Measurements from ENCODE around the gene CSNK2A2.

- TF ChIP-seq CTCF (IDR thresholded peaks at IDR 0.05; ENCODE audit: control extremely low read depth in 1 of 3, insufficient read depth in 1 of 3, low read depth in 1 of 3, low read length in 3 of 3) (no peak), RNF2 (IDR thresholded peaks at IDR 0.05; ENCODE audit: borderline replicate concordance, low read depth, low read length, missing control alignments, poor library complexity, severe bottlenecking) (no peak), CREB1 (IDR thresholded peaks at IDR 0.05) (no peak), CEBPB (IDR thresholded peaks at IDR 0.05; ENCODE audit: low read depth, low read length) (no peak), POLR2A (IDR thresholded peaks at IDR 0.05; ENCODE audit: control extremely low read depth in 1 of 2, low read depth in 2 of 2, low read length in 2 of 2) (no peak), TAF1 (IDR thresholded peaks at IDR 0.05; ENCODE audit: low read depth, low read length) (no peak), EP300 (IDR thresholded peaks at IDR 0.05; ENCODE audit: borderline replicate concordance in 1 of 2, low read depth in 2 of 2, low read length in 2 of 2) (no peak), EZH2 (IDR thresholded peaks at IDR 0.05; ENCODE audit: low read depth, low read length, severe bottlenecking) (no peak), RAD21 (IDR thresholded peaks at IDR 0.05 in 1 of 2, conservative IDR thresholded peaks at IDR 0.05 in 1 of 2; ENCODE audit: low read depth in 2 of 2, low read length in 2 of 2) (no peak), RXRA (IDR thresholded peaks at IDR 0.05; ENCODE audit: insufficient read depth, low read depth, low read length) (no peak), JUN (IDR thresholded peaks at IDR 0.05; ENCODE audit: low read depth, low read length) (no peak), ZNF274 (IDR thresholded peaks at IDR 0.05; ENCODE audit: borderline replicate concordance, extremely low read depth, low read length) (no peak), MAX (IDR thresholded peaks at IDR 0.05) (no peak)
These were observed 43.6 kb downstream of the CSNK2A2 start for GRCh38 chr16:58154345-58154744.

Measured in H1 (cell line).